ENCODE measurements around the gene PTPRF.

Gene PTPRF

GRCh38 chr1:43520100-43520778, 10.4 kb upstream of the PTPRF start:
- no peak overlapping the region for H2AFZ ChIP-seq (ENCODE audit: low read depth, low read length)
- H3K27me3 ChIP-seq (ENCODE audit: low read depth, low read length): peaks cover 47% of the 10 kb centered on the region
- H3K36me3 ChIP-seq (replicated peaks; ENCODE audit: low read depth, low read length): no peaks in the 10 kb centered on the region
- H3K9ac ChIP-seq (ENCODE audit: low read length): no peak overlapping the region
- H4K20me1 ChIP-seq (ENCODE audit: insufficient read depth, low read length): no peaks in the 10 kb centered on the region
- no peak for TF ChIP-seq CTCF (IDR thresholded peaks at IDR 0.05; ENCODE audit: low read depth, low read length)
- no peak for TF ChIP-seq EZH2phosphoT487 (IDR thresholded peaks at IDR 0.05; ENCODE audit: low read depth)
- H3K79me2 ChIP-seq (ENCODE audit: low read length): no peaks in the 10 kb centered on the region
- H3K4me2 ChIP-seq (ENCODE audit: low read length): no peak overlapping the region
- H3K27ac ChIP-seq (ENCODE audit: low read length): no peak overlapping the region
- no peaks in the 10 kb centered on the region for H3K4me1 ChIP-seq (ENCODE audit: low read length)
- H3K9me3 ChIP-seq (ENCODE audit: insufficient read depth, low read length): no peaks in the 10 kb centered on the region
- no peak overlapping the region for H3K4me3 ChIP-seq (ENCODE audit: low read length)

- Histone ChIP-seq H3K4me1 (ENCODE audit: low read length) (no peaks in the 10 kb centered on the region), H3K36me3 (replicated peaks; ENCODE audit: low read depth, low read length) (no peaks in the 10 kb centered on the region), H3K27me3 (ENCODE audit: low read depth, low read length) (peaks cover 47% of the 10 kb centered on the region), H2AFZ (ENCODE audit: low read depth, low read length) (no peak overlapping the region), H3K27ac (ENCODE audit: low read length) (no peak overlapping the region), H3K4me2 (ENCODE audit: low read length) (no peak overlapping the region), H3K79me2 (ENCODE audit: low read length) (no peaks in the 10 kb centered on the region), H3K4me3 (ENCODE audit: low read length) (no peak overlapping the region), H4K20me1 (ENCODE audit: insufficient read depth, low read length) (no peaks in the 10 kb centered on the region), H3K9ac (ENCODE audit: low read length) (no peak overlapping the region), H3K9me3 (ENCODE audit: insufficient read depth, low read length) (no peaks in the 10 kb centered on the region)
- no peak for TF ChIP-seq CTCF (IDR thresholded peaks at IDR 0.05; ENCODE audit: low read depth, low read length)
- no peak for TF ChIP-seq EZH2phosphoT487 (IDR thresholded peaks at IDR 0.05; ENCODE audit: low read depth)
Measured at GRCh38 chr1:43521078-43521477, 9.6 kb upstream of the PTPRF start.

- H3K4me1 ChIP-seq (ENCODE audit: low read length): no peaks in the 10 kb centered on the region
- H3K36me3 ChIP-seq (replicated peaks; ENCODE audit: low read depth, low read length): no peaks in the 10 kb centered on the region
- H4K20me1 ChIP-seq (ENCODE audit: insufficient read depth, low read length): no peaks in the 10 kb centered on the region
- TF ChIP-seq EZH2phosphoT487 (IDR thresholded peaks at IDR 0.05; ENCODE audit: low read depth) (no peak), CTCF (IDR thresholded peaks at IDR 0.05; ENCODE audit: low read depth, low read length) (no peak)
- H3K4me3 ChIP-seq (ENCODE audit: low read length): no peak overlapping the region
- no peak overlapping the region for H3K9ac ChIP-seq (ENCODE audit: low read length)
- H3K27me3 ChIP-seq (ENCODE audit: low read depth, low read length): peaks cover 47% of the 10 kb centered on the region
- H2AFZ ChIP-seq (ENCODE audit: low read depth, low read length): no peak overlapping the region
- no peaks in the 10 kb centered on the region for H3K9me3 ChIP-seq (ENCODE audit: insufficient read depth, low read length)
- H3K27ac ChIP-seq (ENCODE audit: low read length): no peak overlapping the region
- H3K79me2 ChIP-seq (ENCODE audit: low read length): no peaks in the 10 kb centered on the region
- H3K4me2 ChIP-seq (ENCODE audit: low read length): no peak overlapping the region
Measured at GRCh38 chr1:43521756-43522155, 8.9 kb upstream of the PTPRF start.

GRCh38 chr1:43522431-43522775, 8.3 kb upstream of the PTPRF start:
- H3K27ac ChIP-seq (ENCODE audit: low read length): no peak overlapping the region
- H3K4me3 ChIP-seq (ENCODE audit: low read length): no peak overlapping the region
- no peaks in the 10 kb centered on the region for H3K79me2 ChIP-seq (ENCODE audit: low read length)
- H3K4me1 ChIP-seq (ENCODE audit: low read length): no peaks in the 10 kb centered on the region
- H3K9ac ChIP-seq (ENCODE audit: low read length): no peak overlapping the region
- no peaks in the 10 kb centered on the region for H3K9me3 ChIP-seq (ENCODE audit: insufficient read depth, low read length)
- H4K20me1 ChIP-seq (ENCODE audit: insufficient read depth, low read length): no peaks in the 10 kb centered on the region
- no peak overlapping the region for H2AFZ ChIP-seq (ENCODE audit: low read depth, low read length)
- no peaks in the 10 kb centered on the region for H3K36me3 ChIP-seq (replicated peaks; ENCODE audit: low read depth, low read length)
- no peak for TF ChIP-seq CTCF (IDR thresholded peaks at IDR 0.05; ENCODE audit: low read depth, low read length)
- TF ChIP-seq EZH2phosphoT487 (IDR thresholded peaks at IDR 0.05; ENCODE audit: low read depth): no peak
- H3K27me3 ChIP-seq (ENCODE audit: low read depth, low read length): peaks cover 48% of the 10 kb centered on the region
- H3K4me2 ChIP-seq (ENCODE audit: low read length): no peak overlapping the region

All from OCI-LY3 (cell line).